Measurements from ENCODE around the gene ADPRHL1.

DNA sequence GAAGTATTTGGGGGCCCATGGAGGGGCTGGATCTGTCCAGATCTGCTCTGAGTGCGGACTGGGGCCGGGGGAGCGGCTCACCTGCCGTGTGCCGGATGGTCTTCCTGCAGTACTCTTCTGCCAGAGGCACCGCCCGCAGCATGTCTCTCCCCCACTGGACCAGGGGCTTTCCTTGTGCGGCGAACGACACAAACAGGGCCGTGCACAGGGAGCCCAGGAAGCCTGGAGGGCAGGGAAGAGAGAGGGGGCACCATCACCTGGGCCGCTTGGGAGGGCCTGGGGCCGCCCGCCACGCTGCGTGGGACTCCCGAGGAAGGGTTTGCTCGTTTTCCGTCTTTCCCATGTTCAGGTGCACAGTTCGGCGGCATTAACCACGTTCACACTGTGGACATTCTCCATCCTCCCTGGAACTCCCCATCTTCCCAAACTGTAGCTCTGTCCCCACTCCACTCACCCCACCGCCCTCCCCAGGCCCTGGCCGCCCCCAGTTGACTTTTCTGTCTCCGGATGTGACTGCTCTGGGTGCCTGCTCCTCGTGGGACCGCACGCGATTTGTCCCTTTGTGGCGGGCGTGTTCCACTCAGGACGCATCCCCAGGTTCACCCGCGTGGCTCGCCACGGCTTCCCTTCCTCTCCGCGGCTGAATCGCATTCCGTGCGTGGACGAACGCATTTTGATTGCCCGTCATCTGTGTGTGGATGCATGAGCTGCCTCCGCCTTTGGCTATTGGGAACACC, 24.2 kb downstream of the ADPRHL1 start:
- TF ChIP-seq, protein P1, sequence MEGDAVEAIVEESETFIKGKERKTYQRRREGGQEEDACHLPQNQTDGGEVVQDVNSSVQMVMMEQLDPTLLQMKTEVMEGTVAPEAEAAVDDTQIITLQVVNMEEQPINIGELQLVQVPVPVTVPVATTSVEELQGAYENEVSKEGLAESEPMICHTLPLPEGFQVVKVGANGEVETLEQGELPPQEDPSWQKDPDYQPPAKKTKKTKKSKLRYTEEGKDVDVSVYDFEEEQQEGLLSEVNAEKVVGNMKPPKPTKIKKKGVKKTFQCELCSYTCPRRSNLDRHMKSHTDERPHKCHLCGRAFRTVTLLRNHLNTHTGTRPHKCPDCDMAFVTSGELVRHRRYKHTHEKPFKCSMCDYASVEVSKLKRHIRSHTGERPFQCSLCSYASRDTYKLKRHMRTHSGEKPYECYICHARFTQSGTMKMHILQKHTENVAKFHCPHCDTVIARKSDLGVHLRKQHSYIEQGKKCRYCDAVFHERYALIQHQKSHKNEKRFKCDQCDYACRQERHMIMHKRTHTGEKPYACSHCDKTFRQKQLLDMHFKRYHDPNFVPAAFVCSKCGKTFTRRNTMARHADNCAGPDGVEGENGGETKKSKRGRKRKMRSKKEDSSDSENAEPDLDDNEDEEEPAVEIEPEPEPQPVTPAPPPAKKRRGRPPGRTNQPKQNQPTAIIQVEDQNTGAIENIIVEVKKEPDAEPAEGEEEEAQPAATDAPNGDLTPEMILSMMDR (IDR thresholded peaks at IDR 0.05; ENCODE audit: low read depth, low read length), result no peak
- TF ChIP-seq EZH2phosphoT487 (IDR thresholded peaks at IDR 0.05; ENCODE audit: low read depth), result no peak
